GM23338 (cell line): Measurements from ENCODE around the gene NTRK1. TPM values are rescaled to one million over a fixed set of nuclear protein-coding genes. Genes with fewer than 3 reads are reported as not detected.

ENCODE experiments used
- ATAC-seq: fragments of 200-7000 bp; cut with Tn5 transposase; 3 replicates; pipeline ENCODE4 v1.9.1; 2020
- DNase-seq: peaks from one replicate; pipeline ENCODE4 v3.0.0-alpha.2; 2015; ENCODE audit warnings: low spot score
- H2AFZ ChIP-seq: fragments of 200-600 bp; sonication (generic); 2 replicates; pipeline ENCODE4 v1.8.0; 2016; ENCODE audit warnings: antibody characterized with exemption, mild to moderate bottlenecking, moderate library complexity
- H3F3A ChIP-seq: fragments of 200-600 bp; sonication (generic); replicated peaks from 2 replicates; pipeline ENCODE4 v1.8.0; 2017; ENCODE audit warnings: antibody characterized with exemption, mixed run types, low read depth
- H3K27ac ChIP-seq: fragments of 200-600 bp; sonication (generic); 2 replicates; pipeline ENCODE4 v1.6.1; 2016; ENCODE audit warnings: low read depth
- H3K27me3 ChIP-seq: fragments of 200-600 bp; sonication (generic); 2 replicates; pipeline ENCODE4 v1.8.0; 2016; ENCODE audit warnings: mild to moderate bottlenecking, mixed run types, moderate library complexity; ENCODE audit not compliant: insufficient read depth
- H3K36me3 ChIP-seq: fragments of 200-600 bp; sonication (generic); 2 replicates; pipeline ENCODE4 v1.8.0; 2016; ENCODE audit warnings: mild to moderate bottlenecking; ENCODE audit not compliant: insufficient read depth
- H3K4me1 ChIP-seq: fragments of 200-600 bp; sonication (generic); 2 replicates; pipeline ENCODE4 v1.8.0; 2016; ENCODE audit warnings: mild to moderate bottlenecking, moderate library complexity; ENCODE audit not compliant: insufficient read depth
- H3K4me2 ChIP-seq: fragments of 200-600 bp; sonication (generic); 2 replicates; pipeline ENCODE4 v1.7.1; 2017; ENCODE audit warnings: mixed run types
- H3K4me3 ChIP-seq: fragments of 200-600 bp; sonication (generic); 2 replicates; pipeline ENCODE4 v1.6.1; 2016; ENCODE audit warnings: mixed run types
- H3K79me2 ChIP-seq: fragments of 200-600 bp; sonication (generic); replicated peaks from 2 replicates; pipeline ENCODE4 v1.8.0; 2017; ENCODE audit warnings: mild to moderate bottlenecking; ENCODE audit not compliant: insufficient read depth
- H3K9me2 ChIP-seq: fragments of 200-600 bp; sonication (generic); 2 replicates; pipeline ENCODE4 v1.8.0; 2017; ENCODE audit not compliant: insufficient read depth
- H4K20me1 ChIP-seq: fragments of 200-600 bp; sonication (generic); replicated peaks from 2 replicates; pipeline ENCODE4 v1.8.0; 2017; ENCODE audit warnings: mild to moderate bottlenecking; ENCODE audit not compliant: insufficient read depth
- H3K27ac Mint-ChIP-seq: 2 replicates; pipeline ENCODE4 v1.8.0; 2020; ENCODE audit warnings: inconsistent platforms, mild to moderate bottlenecking, moderate library complexity, mixed read lengths
- H3K27me3 Mint-ChIP-seq: 3 replicates; pipeline ENCODE4 v1.8.0; 2022; ENCODE audit warnings: low read depth, mild to moderate bottlenecking, moderate library complexity, mixed read lengths, inconsistent platforms; ENCODE audit not compliant: insufficient read depth, poor library complexity
- H3K36me3 Mint-ChIP-seq: 3 replicates; pipeline ENCODE4 v1.8.0; 2021; ENCODE audit warnings: low read depth, mild to moderate bottlenecking, inconsistent platforms, moderate library complexity, mixed read lengths
- H3K4me1 Mint-ChIP-seq: 3 replicates; pipeline ENCODE4 v1.8.0; 2020; ENCODE audit warnings: mild to moderate bottlenecking, inconsistent platforms, mixed read lengths
- H3K4me3 Mint-ChIP-seq: 3 replicates; pipeline ENCODE4 v1.8.0; 2021; ENCODE audit warnings: moderate library complexity, mild to moderate bottlenecking, inconsistent platforms, mixed read lengths
- H3K9me3 Mint-ChIP-seq: 3 replicates; pipeline ENCODE4 v1.8.0; 2020; ENCODE audit warnings: moderate library complexity, mild to moderate bottlenecking, inconsistent platforms, mixed read lengths
- CREB1 ChIP-seq: fragments of 250-450 bp; sonication (Bioruptor Pico); IDR thresholded peaks from 2 replicates; pipeline ENCODE4 v1.5.0; 2020; ENCODE audit warnings: low read depth, mild to moderate bottlenecking, moderate library complexity
- ETS1 ChIP-seq: IDR thresholded peaks from 2 replicates; pipeline ENCODE4 v1.6.1; 2016; ENCODE audit warnings: antibody characterized with exemption
- EZH2 ChIP-seq: fragments of 200-600 bp; sonication (generic); IDR thresholded peaks from one replicate; pipeline ENCODE4 v1.8.0; 2017; ENCODE audit warnings: antibody characterized with exemption, mild to moderate bottlenecking, low read depth; ENCODE audit not compliant: unreplicated experiment
- EZH2phosphoT487 ChIP-seq: fragments of 200-600 bp; sonication (generic); IDR thresholded peaks from one replicate; pipeline ENCODE4 v1.8.1; 2018; ENCODE audit warnings: antibody characterized with exemption; ENCODE audit not compliant: unreplicated experiment
- JUNB ChIP-seq: IDR thresholded peaks from one replicate; pipeline ENCODE4 v1.6.1; 2016; ENCODE audit warnings: antibody characterized with exemption; ENCODE audit not compliant: unreplicated experiment
- NANOG ChIP-seq: IDR thresholded peaks from 2 replicates; pipeline ENCODE4 v1.6.1; 2016; ENCODE audit warnings: antibody characterized with exemption, borderline replicate concordance
- POLR2AphosphoS5 ChIP-seq: IDR thresholded peaks from 2 replicates; pipeline ENCODE4 v1.6.1; 2016; ENCODE audit warnings: antibody characterized with exemption, low read depth
- STAT1 ChIP-seq: IDR thresholded peaks from one replicate; pipeline ENCODE4 v1.6.1; 2016; ENCODE audit warnings: antibody characterized with exemption; ENCODE audit not compliant: unreplicated experiment
- ZNF114 ChIP-seq: fragments of 250-450 bp; sonication (Bioruptor Pico); IDR thresholded peaks from 2 replicates; pipeline ENCODE4 v1.5.0; 2020; ENCODE audit warnings: mild to moderate bottlenecking, moderate library complexity
- ZNF331 ChIP-seq: fragments of 250-450 bp; sonication (Bioruptor Pico); IDR thresholded peaks from 2 replicates; pipeline ENCODE4 v1.5.0; 2020; ENCODE audit warnings: low read depth, mild to moderate bottlenecking, moderate library complexity
- polyA plus RNA-seq: library from polyadenylated mRNA; unstranded; fragments of >200 nt; fragmentation: Nextera tagmentation; extraction: Ambion mirVana; gene quantifications from 2 replicates; pipeline ENCODE4 v1.2.1, GENCODE V29; 2016
- total RNA-seq: library from RNA; depleted of rRNA; stranded (reverse); fragments of >200 nt; shearing (Covaris generic); gene quantifications from 2 replicates; pipeline ENCODE4 v1.2.3, GENCODE V29; 2014
- TF ChIP-seq, protein P1 (sequence below): fragments of 250-450 bp; sonication (Bioruptor Pico); IDR thresholded peaks from 2 replicates; pipeline ENCODE4 v1.5.0; 2020; ENCODE audit warnings: mild to moderate bottlenecking, moderate library complexity
- TF ChIP-seq, protein P2 (sequence below): IDR thresholded peaks from one replicate; pipeline ENCODE4 v1.6.1; 2018; ENCODE audit warnings: antibody characterized with exemption; ENCODE audit not compliant: unreplicated experiment
- TF ChIP-seq, protein P3 (sequence below), 2 experiments: fragments of 200-600 bp in 1 of 2; sonication (generic) in 1 of 2; conservative IDR thresholded peaks; 2 replicates each; pipeline versions ENCODE4 v1.5.1 to v1.6.1; 2016 to 2017; ENCODE audit warnings: antibody characterized with exemption in 2 of 2, low read depth in 2 of 2, mild to moderate bottlenecking in 2 of 2, moderate library complexity in 1 of 2

NTRK1 gene
- total and polyA plus RNA-seq, 2 experiments from 2014 or later, result 0.42 to 0.45 TPM

DNA sequence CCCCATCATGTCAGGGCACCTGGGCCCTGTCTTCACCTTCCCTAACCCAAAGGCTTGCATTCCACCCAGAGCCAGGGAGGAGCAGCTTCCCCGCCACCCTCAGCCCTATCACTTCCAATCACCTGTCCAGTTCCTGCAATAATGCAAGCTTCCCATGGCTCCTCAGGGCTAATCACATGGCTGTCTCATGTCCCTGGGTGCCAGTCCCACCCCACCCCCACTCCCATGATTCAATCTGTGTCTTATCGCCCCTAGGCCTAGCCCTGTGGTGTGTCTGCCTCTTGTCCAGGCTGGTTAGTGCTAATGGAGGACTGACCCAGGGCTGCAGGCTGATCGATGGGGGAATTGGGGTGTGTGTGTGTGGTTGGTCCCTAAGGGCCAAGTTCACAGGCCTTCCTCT lies 21.9 kb downstream of the NTRK1 start:
- H3F3A ChIP-seq, result no peaks in the 10 kb centered on the region
- peaks cover 34% of the 10 kb centered on the region for H3K27me3 Mint-ChIP-seq
- H3K4me1 ChIP-seq, result peaks cover 16% of the 10 kb centered on the region; the same call in 1 of the 2 replicates
- no peaks in the 10 kb centered on the region for H3K36me3 ChIP-seq
- TF ChIP-seq, protein P1, sequence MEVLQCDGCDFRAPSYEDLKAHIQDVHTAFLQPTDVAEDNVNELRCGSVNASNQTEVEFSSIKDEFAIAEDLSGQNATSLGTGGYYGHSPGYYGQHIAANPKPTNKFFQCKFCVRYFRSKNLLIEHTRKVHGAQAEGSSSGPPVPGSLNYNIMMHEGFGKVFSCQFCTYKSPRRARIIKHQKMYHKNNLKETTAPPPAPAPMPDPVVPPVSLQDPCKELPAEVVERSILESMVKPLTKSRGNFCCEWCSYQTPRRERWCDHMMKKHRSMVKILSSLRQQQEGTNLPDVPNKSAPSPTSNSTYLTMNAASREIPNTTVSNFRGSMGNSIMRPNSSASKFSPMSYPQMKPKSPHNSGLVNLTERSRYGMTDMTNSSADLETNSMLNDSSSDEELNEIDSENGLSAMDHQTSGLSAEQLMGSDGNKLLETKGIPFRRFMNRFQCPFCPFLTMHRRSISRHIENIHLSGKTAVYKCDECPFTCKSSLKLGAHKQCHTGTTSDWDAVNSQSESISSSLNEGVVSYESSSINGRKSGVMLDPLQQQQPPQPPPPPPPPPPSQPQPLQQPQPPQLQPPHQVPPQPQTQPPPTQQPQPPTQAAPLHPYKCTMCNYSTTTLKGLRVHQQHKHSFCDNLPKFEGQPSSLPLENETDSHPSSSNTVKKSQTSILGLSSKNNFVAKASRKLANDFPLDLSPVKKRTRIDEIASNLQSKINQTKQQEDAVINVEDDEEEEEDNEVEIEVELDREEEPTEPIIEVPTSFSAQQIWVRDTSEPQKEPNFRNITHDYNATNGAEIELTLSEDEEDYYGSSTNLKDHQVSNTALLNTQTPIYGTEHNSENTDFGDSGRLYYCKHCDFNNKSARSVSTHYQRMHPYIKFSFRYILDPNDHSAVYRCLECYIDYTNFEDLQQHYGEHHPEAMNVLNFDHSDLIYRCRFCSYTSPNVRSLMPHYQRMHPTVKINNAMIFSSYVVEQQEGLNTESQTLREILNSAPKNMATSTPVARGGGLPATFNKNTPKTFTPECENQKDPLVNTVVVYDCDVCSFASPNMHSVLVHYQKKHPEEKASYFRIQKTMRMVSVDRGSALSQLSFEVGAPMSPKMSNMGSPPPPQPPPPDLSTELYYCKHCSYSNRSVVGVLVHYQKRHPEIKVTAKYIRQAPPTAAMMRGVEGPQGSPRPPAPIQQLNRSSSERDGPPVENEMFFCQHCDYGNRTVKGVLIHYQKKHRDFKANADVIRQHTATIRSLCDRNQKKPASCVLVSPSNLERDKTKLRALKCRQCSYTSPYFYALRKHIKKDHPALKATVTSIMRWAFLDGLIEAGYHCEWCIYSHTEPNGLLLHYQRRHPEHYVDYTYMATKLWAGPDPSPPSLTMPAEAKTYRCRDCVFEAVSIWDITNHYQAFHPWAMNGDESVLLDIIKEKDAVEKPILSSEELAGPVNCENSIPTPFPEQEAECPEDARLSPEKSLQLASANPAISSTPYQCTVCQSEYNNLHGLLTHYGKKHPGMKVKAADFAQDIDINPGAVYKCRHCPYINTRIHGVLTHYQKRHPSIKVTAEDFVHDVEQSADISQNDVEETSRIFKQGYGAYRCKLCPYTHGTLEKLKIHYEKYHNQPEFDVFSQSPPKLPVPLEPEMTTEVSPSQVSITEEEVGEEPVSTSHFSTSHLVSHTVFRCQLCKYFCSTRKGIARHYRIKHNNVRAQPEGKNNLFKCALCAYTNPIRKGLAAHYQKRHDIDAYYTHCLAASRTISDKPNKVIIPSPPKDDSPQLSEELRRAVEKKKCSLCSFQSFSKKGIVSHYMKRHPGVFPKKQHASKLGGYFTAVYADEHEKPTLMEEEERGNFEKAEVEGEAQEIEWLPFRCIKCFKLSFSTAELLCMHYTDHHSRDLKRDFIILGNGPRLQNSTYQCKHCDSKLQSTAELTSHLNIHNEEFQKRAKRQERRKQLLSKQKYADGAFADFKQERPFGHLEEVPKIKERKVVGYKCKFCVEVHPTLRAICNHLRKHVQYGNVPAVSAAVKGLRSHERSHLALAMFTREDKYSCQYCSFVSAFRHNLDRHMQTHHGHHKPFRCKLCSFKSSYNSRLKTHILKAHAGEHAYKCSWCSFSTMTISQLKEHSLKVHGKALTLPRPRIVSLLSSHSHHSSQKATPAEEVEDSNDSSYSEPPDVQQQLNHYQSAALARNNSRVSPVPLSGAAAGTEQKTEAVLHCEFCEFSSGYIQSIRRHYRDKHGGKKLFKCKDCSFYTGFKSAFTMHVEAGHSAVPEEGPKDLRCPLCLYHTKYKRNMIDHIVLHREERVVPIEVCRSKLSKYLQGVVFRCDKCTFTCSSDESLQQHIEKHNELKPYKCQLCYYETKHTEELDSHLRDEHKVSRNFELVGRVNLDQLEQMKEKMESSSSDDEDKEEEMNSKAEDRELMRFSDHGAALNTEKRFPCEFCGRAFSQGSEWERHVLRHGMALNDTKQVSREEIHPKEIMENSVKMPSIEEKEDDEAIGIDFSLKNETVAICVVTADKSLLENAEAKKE (CRISPR knock-in tag), result no peak
- TF ChIP-seq EZH2, result no peak
- TF ChIP-seq, protein P2, sequence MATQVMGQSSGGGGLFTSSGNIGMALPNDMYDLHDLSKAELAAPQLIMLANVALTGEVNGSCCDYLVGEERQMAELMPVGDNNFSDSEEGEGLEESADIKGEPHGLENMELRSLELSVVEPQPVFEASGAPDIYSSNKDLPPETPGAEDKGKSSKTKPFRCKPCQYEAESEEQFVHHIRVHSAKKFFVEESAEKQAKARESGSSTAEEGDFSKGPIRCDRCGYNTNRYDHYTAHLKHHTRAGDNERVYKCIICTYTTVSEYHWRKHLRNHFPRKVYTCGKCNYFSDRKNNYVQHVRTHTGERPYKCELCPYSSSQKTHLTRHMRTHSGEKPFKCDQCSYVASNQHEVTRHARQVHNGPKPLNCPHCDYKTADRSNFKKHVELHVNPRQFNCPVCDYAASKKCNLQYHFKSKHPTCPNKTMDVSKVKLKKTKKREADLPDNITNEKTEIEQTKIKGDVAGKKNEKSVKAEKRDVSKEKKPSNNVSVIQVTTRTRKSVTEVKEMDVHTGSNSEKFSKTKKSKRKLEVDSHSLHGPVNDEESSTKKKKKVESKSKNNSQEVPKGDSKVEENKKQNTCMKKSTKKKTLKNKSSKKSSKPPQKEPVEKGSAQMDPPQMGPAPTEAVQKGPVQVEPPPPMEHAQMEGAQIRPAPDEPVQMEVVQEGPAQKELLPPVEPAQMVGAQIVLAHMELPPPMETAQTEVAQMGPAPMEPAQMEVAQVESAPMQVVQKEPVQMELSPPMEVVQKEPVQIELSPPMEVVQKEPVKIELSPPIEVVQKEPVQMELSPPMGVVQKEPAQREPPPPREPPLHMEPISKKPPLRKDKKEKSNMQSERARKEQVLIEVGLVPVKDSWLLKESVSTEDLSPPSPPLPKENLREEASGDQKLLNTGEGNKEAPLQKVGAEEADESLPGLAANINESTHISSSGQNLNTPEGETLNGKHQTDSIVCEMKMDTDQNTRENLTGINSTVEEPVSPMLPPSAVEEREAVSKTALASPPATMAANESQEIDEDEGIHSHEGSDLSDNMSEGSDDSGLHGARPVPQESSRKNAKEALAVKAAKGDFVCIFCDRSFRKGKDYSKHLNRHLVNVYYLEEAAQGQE, result no peak
- TF ChIP-seq, protein P3, sequence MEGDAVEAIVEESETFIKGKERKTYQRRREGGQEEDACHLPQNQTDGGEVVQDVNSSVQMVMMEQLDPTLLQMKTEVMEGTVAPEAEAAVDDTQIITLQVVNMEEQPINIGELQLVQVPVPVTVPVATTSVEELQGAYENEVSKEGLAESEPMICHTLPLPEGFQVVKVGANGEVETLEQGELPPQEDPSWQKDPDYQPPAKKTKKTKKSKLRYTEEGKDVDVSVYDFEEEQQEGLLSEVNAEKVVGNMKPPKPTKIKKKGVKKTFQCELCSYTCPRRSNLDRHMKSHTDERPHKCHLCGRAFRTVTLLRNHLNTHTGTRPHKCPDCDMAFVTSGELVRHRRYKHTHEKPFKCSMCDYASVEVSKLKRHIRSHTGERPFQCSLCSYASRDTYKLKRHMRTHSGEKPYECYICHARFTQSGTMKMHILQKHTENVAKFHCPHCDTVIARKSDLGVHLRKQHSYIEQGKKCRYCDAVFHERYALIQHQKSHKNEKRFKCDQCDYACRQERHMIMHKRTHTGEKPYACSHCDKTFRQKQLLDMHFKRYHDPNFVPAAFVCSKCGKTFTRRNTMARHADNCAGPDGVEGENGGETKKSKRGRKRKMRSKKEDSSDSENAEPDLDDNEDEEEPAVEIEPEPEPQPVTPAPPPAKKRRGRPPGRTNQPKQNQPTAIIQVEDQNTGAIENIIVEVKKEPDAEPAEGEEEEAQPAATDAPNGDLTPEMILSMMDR (conservative IDR thresholded peaks at IDR 0.05; ENCODE audit: low read depth in 2 of 2), result no peak
- TF ChIP-seq CREB1 (CRISPR knock-in tag), result no peak
- TF ChIP-seq STAT1, result no peak
- TF ChIP-seq ETS1, result no peak
- no peak for TF ChIP-seq ZNF114 (CRISPR knock-in tag)
- TF ChIP-seq NANOG, result no peak
- no peak for TF ChIP-seq EZH2phosphoT487
- TF ChIP-seq JUNB, result no peak
- no peak for TF ChIP-seq POLR2AphosphoS5
- TF ChIP-seq ZNF331 (CRISPR knock-in tag), result no peak
- no peak for DNase-seq
- ATAC-seq, result no peak
- H3K27ac ChIP-seq, result no peak overlapping the region
- no peak overlapping the region for H2AFZ ChIP-seq
- no peak overlapping the region for H3K4me3 ChIP-seq
- no peak overlapping the region for H3K27ac Mint-ChIP-seq
- peaks cover 45% of the 10 kb centered on the region for H3K4me1 Mint-ChIP-seq
- no peaks in the 10 kb centered on the region for H3K79me2 ChIP-seq
- H3K4me2 ChIP-seq, result no peak overlapping the region
- no peak overlapping the region for H3K4me3 Mint-ChIP-seq
- no peaks in the 10 kb centered on the region for H3K36me3 Mint-ChIP-seq
- no peaks in the 10 kb centered on the region for H4K20me1 ChIP-seq
- no peaks in the 10 kb centered on the region for H3K9me3 Mint-ChIP-seq
- H3K27me3 ChIP-seq, result peaks cover 38% of the 10 kb centered on the region
- no peaks in the 10 kb centered on the region for H3K9me2 ChIP-seq
